Right ventricle myocardium inferior (tissue), 1 donor: ENCODE measurements around the gene BTLA. TPM values are rescaled to one million over a fixed set of nuclear protein-coding genes. Genes with fewer than 3 reads are reported as not detected.
"Not testable (repeated sequence)": the region's sequence is repeated elsewhere in the genome, so short reads cannot be mapped to it uniquely, and the experiment has no call there.

Source experiments
- ATAC-seq: fragments of 200-7000 bp; cut with Tn5 transposase; one replicate; pipeline ENCODE4 v1.9.1; 2020; ENCODE audit warnings: mild to moderate bottlenecking, moderate library complexity
- DNase-seq: peaks from one replicate; pipeline ENCODE4 v3.0.0; 2021; ENCODE audit errors: missing footprints
- intact Hi-C: fragments of 100-400 bp; cut with DNase I; formaldehyde crosslinking; loops from one replicate; pipeline ENCODE4 v1.11.0; 2022
- total RNA-seq: library from RNA; stranded (reverse); fragmentation: NEBNext Ultra II Directional; extraction: Animal tissue kit (Norgen Biotek cat#: 25700); gene quantifications from one replicate; pipeline ENCODE4 v1.2.1, GENCODE V29; 2021
- donor health status: DM: no; HTN: yes; CAD: no; lungs with severe emphysema.

Gene BTLA
- total RNA-seq, 1 donor from 2014 or later, result 0.14 TPM

- no peak for ATAC-seq
- intact Hi-C loops, result no loop called here
- no peak for DNase-seq
These were observed 36.0 kb downstream of the BTLA start for GRCh38 chr3:112463250-112463649.

- intact Hi-C loops, DNase-seq: not testable (repeated sequence)
These were observed 37.5 kb downstream of the BTLA start for GRCh38 chr3:112461787-112462186.

GRCh38 chr3:112460519-112461195 is 38.6 kb downstream of the BTLA start:
- ATAC-seq (no peak), DNase-seq (no peak)
- intact Hi-C loops, result no loop called here

More at GRCh38 chr3:112461787-112462186, 37.5 kb downstream of the BTLA start:
- ATAC-seq, result not testable (repeated sequence)

GRCh38 chr3:112459750-112460149 is 39.5 kb downstream of the BTLA start:
- DNase-seq (no peak), ATAC-seq (no peak)
- intact Hi-C loops, result no loop called here

GRCh38 chr3:112456147-112456546 is 43.1 kb downstream of the BTLA start:
- intact Hi-C loops, result no loop called here
- DNase-seq (no peak), ATAC-seq (no peak)

GRCh38 chr3:112448939-112449338 is 50.3 kb downstream of the BTLA start:
- intact Hi-C loops, result no loop called here
- ATAC-seq, result no peak

GRCh38 chr3:112446343-112446742 is 52.9 kb downstream of the BTLA start:
- ATAC-seq (peak; percentile 39), DNase-seq (no peak)
- intact Hi-C loops, result no loop called here

More at GRCh38 chr3:112448939-112449338, 50.3 kb downstream of the BTLA start:
- DNase-seq, result no peak

- ATAC-seq, result no peak
- intact Hi-C loops, result no loop called here
- no peak for DNase-seq
These were observed 53.4 kb downstream of the BTLA start for GRCh38 chr3:112445839-112446238.

GRCh38 chr3:112437146-112438022 is 61.9 kb downstream of the BTLA start:
- no peak for DNase-seq
- ATAC-seq, result no peak
- intact Hi-C loops, result loop anchor here (10.0 kb wide), 1 partner anchor 113 kb away; no protein-coding TSS in a partner anchor

GRCh38 chr3:112429960-112430359 is 69.3 kb downstream of the BTLA start:
- intact Hi-C loops, result loop anchor here (10.0 kb wide), 1 partner anchor 105 kb away; no protein-coding TSS in a partner anchor
- ATAC-seq, result no peak
- DNase-seq, result no peak

GRCh38 chr3:112427123-112427522 is 72.1 kb downstream of the BTLA start:
- intact Hi-C loops, result no loop called here
- ATAC-seq (no peak), DNase-seq (no peak)

GRCh38 chr3:112425858-112426750 is 73.2 kb downstream of the BTLA start:
- intact Hi-C loops, result no loop called here
- ATAC-seq, result no peak

GRCh38 chr3:112425382-112425781 is 73.9 kb downstream of the BTLA start:
- intact Hi-C loops, result no loop called here
- DNase-seq (no peak), ATAC-seq (no peak)

More at GRCh38 chr3:112425858-112426750, 73.2 kb downstream of the BTLA start:
- DNase-seq, result no peak

- no peak for DNase-seq
- intact Hi-C loops, result no loop called here
- no peak for ATAC-seq
These were observed 74.9 kb downstream of the BTLA start for GRCh38 chr3:112424394-112424793.

GRCh38 chr3:112422921-112423320 is 76.4 kb downstream of the BTLA start:
- intact Hi-C loops, ATAC-seq, DNase-seq: not testable (repeated sequence)

GRCh38 chr3:112418526-112418925 is 80.7 kb downstream of the BTLA start:
- ATAC-seq, intact Hi-C loops, DNase-seq: not testable (repeated sequence)

- DNase-seq, result no peak
- intact Hi-C loops, result no loop called here
- no peak for ATAC-seq
These were observed 81.5 kb downstream of the BTLA start for GRCh38 chr3:112417696-112418318.
